Pancreas (tissue), 10 donors: ENCODE data around the gene KRTAP5-11. TPM values are rescaled to one million over a fixed set of nuclear protein-coding genes. Genes with fewer than 3 reads are reported as not detected.
"Not testable (repeated sequence)": the region's sequence is repeated elsewhere in the genome, so short reads cannot be mapped to it uniquely, and the experiment has no call there.

Experiments
- ATAC-seq, 4 donors: fragments of 200-7000 bp; cut with Tn5 transposase; one replicate each; pipeline versions ENCODE4 v1.8.0 to v1.9.1; 2020; ENCODE audit warnings: mild to moderate bottlenecking in 4 of 4, moderate library complexity in 4 of 4
- DNase-seq, 6 donors: peaks; one replicate each; pipeline ENCODE4 v3.0.0-alpha.2; 2020
- FAIRE-seq: peaks from 2 replicates; lab custom pipeline; 2012; peaks lifted over from hg19 to GRCh38; lab: Jason Lieb, UNC
- H3K27ac ChIP-seq, 4 donors: fragments of 200-600 bp; sonication (generic); 1 replicate in 3 of 4; 2 replicates in 1 of 4; pipeline versions ENCODE4 v1.5.0 to v1.8.0; 2020
- H3K27me3 ChIP-seq, 4 donors: fragments of 200-600 bp; one replicate each; pipeline ENCODE4 v1.8.0; 2021
- H3K36me3 ChIP-seq, 3 donors: fragments of 200-600 bp; sonication (generic) in 1 of 3; one replicate each; pipeline versions ENCODE4 v1.5.0 to v1.8.0; 2020 to 2021
- H3K4me1 ChIP-seq, 3 donors: fragments of 200-600 bp; one replicate each; pipeline ENCODE4 v1.8.0; 2021
- H3K4me3 ChIP-seq, 4 donors: fragments of 200-600 bp; sonication (generic) in 2 of 4; one replicate each; pipeline versions ENCODE4 v1.5.0 to v1.8.0; 2020 to 2021
- H3K9me3 ChIP-seq, 4 donors: fragments of 200-600 bp; one replicate each; pipeline ENCODE4 v1.8.0; 2021
- WGBS, 2 donors: extraction: QIAGEN DNeasy Blood & Tissue Kit; methylation state at CpG; one replicate each; pipeline ENCODE4 v1.1.7; 2013; 5-methylcytosine and 5-hydroxymethylcytosine counted together
- intact Hi-C, 3 donors: fragments of 100-400 bp; cut with DNase I; formaldehyde crosslinking; loops; one replicate each; pipeline versions ENCODE4 v1.11.1 to v1.14.2; 2022
- polyA plus RNA-seq, 2 donors: library from polyadenylated mRNA; stranded (reverse); fragments of 200-250 nt; gene quantifications; one replicate each; pipeline ENCODE4 v1.2.3, GENCODE V29; 2013
- total RNA-seq, 6 donors: library from RNA; stranded (reverse); fragmentation: NEBNext Ultra II Directional in 4 of 6; extraction: Animal tissue kit (Norgen Biotek cat#: 25700) in 4 of 6; gene quantifications; one replicate each; pipeline versions ENCODE4 v1.2.1 to v1.2.4, GENCODE V29; 2021 to 2023
- TF ChIP-seq, protein P1 (sequence below), 4 donors: fragments of 200-600 bp; sonication (generic) in 3 of 4; IDR thresholded peaks; one replicate each; pipeline versions ENCODE4 v1.5.0 to v1.8.0; 2021; ENCODE audit warnings: antibody characterized with exemption in 4 of 4
- donor health status: healthy with polysubstance abuse.
- donor health status: DM: no; HTN: no; CAD: no; lungs with moderate emphysema.
- donor health status: DM: no; HTN: no; CAD: no.
- donor health status: control.
- donor health status: control.
- donor health status: Bipolar disorder and iron deficiency.
- donor health status: DM: yes; HTN: yes; CAD: no.
- donor health status: DM: no; HTN: no; CAD: no.
- donor health status: DM: no; HTN: no; CAD: no.
- donor health status: DM: yes; HTN: yes; CAD: no.

The KRTAP5-11 gene, protein sequence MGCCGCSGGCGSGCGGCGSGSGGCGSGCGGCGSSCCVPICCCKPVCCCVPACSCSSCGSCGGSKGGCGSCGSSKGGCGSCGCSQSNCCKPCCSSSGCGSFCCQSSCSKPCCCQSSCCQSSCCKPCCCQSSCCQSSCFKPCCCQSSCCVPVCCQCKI
- total RNA-seq = not detected
- under 1 TPM in 1 of 2 donors, not detected in 1; 0.28 TPM for polyA plus RNA-seq

DNA sequence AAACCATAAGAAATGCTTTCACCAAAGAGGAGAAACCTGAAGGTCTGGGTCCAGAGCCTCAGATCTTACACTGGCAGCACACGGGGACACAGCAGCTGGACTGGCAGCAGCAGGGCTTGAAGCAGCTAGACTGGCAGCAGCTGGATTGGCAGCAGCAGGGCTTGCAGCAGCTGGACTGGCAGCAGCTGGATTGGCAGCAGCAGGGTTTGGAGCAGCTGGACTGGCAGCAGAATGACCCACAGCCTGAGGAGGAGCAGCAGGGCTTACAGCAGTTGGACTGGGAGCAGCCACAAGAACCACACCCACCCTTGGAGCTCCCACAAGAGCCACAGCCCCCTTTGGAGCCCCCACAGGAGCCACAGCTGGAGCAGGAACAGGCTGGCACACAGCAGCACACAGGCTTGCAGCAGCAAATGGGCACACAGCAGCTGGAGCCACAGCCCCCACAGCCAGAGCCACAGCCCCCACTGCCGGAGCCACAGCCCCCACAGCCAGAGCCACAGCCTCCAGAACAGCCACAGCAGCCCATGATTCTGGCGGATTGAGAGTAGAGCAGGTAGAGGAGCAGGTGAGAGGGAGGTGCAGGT, at the start of gene KRTAP5-11:
TSS of gene KRTAP5-11 (minus strand) at position 567 of the 587 bp plus-strand sequence. CDS start at position 529, 38 bp downstream.
- Histone ChIP-seq H3K27me3 (no peaks in the 10 kb centered on the region), H3K9me3 (no peaks in the 10 kb centered on the region), H3K4me1 (no peaks in the 10 kb centered on the region), H3K27ac (no peak within 1 kb of the TSS), H3K4me3 (no peak within 1 kb of the TSS), H3K36me3 (no peaks in the 10 kb centered on the region)
- TF ChIP-seq, protein P1, sequence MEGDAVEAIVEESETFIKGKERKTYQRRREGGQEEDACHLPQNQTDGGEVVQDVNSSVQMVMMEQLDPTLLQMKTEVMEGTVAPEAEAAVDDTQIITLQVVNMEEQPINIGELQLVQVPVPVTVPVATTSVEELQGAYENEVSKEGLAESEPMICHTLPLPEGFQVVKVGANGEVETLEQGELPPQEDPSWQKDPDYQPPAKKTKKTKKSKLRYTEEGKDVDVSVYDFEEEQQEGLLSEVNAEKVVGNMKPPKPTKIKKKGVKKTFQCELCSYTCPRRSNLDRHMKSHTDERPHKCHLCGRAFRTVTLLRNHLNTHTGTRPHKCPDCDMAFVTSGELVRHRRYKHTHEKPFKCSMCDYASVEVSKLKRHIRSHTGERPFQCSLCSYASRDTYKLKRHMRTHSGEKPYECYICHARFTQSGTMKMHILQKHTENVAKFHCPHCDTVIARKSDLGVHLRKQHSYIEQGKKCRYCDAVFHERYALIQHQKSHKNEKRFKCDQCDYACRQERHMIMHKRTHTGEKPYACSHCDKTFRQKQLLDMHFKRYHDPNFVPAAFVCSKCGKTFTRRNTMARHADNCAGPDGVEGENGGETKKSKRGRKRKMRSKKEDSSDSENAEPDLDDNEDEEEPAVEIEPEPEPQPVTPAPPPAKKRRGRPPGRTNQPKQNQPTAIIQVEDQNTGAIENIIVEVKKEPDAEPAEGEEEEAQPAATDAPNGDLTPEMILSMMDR (IDR thresholded peaks at IDR 0.05) = no peak
- no peak for FAIRE-seq
- no peak for ATAC-seq
- 65 to 86% methylated on average over 3 of the region's 3 CpGs for WGBS, 2 donors
- intact Hi-C loops = no loop called here
- DNase-seq = no peak

DNA sequence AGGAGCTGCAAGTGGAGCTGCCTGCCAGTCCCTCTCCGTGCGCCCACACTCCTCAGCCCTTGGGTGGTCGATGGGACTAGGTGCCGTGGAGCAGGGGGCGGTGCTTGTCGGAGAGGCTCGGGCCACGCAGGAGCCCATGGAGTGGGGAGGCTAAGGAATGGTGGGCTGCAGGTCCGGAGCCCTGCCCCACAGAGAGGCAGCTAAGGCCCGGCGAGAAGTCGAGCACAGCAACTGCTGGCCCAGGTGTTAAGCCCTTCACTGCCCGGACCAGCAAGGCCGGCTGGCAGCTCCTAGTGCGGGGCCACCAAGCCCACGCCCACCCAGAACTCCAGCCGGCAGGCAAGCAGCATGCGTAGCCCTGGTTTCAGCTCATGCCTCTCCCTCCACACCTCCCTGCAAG, 48.9 kb upstream of the KRTAP5-11 start:
- H3K4me1 ChIP-seq, H3K27ac ChIP-seq, DNase-seq, ATAC-seq, FAIRE-seq, H3K27me3 ChIP-seq, H3K36me3 ChIP-seq, H3K4me3 ChIP-seq, intact Hi-C loops, H3K9me3 ChIP-seq: not testable (repeated sequence)
- WGBS, 2 donors = 66 to 76% methylated on average over 15 to 18 of the region's 18 CpGs

DNA sequence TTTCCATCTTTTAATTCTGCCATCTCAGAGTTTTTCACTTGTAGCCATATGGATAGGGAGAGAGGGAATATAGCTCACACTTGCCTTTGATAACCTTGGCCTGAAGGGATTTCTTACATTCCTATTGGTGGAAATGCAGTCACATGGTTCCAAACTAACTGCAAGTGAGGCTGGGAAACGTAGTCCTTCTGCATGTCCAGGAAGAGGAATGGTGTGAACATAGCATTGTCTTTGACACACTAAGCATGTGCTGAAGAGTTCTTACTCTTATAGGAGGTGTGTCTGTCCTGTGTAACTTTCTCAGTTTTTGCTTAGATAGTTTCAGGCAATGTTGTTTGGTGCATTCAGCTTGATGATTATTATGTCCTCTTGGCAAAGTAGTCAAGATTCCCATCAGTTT, 47.4 kb upstream of the KRTAP5-11 start:
- H3K4me1 ChIP-seq, H3K27ac ChIP-seq, DNase-seq, H3K9me3 ChIP-seq, FAIRE-seq, H3K4me3 ChIP-seq, ATAC-seq, H3K27me3 ChIP-seq, H3K36me3 ChIP-seq, intact Hi-C loops: not testable (repeated sequence)
- 52 to 75% methylated on average over 1 of the region's 1 CpG for WGBS, 2 donors

DNA sequence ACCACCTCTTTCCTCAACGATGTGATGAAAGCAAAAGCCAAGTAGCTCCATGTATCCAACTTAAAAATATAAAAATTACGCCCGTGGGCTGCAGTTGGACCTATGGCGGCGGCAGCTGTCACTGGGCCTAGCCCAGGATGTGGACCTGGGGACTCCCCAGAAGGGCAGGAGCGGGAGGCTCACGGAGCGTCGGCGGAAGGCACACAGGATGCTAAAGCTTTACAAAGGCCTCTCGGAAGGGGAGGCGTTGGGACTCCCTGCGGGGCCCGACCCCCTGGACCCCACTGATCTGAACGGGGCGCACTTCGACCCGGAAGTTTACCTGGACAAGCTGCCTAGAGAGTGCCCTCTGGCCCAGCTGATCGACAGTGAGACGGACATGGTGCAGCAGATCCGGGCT, 46.3 kb upstream of the KRTAP5-11 start:
- WGBS, 2 donors = 82 to 89% methylated on average over 21 of the region's 21 CpGs
- intact Hi-C loops, H3K4me1 ChIP-seq, H3K27ac ChIP-seq, H3K9me3 ChIP-seq, ATAC-seq, H3K4me3 ChIP-seq, H3K36me3 ChIP-seq, DNase-seq, FAIRE-seq, H3K27me3 ChIP-seq: not testable (repeated sequence)

DNA sequence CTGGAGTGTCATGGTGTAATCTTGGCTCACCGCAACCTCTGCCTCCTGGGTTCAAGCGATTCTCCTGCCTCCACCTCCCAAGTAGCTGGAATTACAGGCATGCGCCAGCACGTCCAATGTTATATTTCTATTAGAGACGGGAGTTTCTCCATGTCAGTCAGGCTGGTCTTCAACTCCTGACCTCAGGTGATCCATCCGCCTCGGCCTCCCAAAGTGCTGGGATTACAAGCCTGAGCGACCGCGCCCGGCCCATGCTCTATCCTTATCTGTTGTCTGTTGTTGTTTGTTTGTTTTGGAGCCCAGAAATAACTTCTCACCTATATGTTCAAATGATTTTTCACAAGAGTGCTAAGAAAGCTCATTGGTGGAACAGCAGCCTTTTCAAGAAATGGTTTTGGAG, 40.6 kb upstream of the KRTAP5-11 start:
- ATAC-seq, H3K27ac ChIP-seq, H3K36me3 ChIP-seq, H3K4me3 ChIP-seq, H3K4me1 ChIP-seq, H3K9me3 ChIP-seq, H3K27me3 ChIP-seq, FAIRE-seq, DNase-seq, intact Hi-C loops: not testable (repeated sequence)
- 84 to 87% methylated on average over 11 of the region's 11 CpGs for WGBS, 2 donors

DNA sequence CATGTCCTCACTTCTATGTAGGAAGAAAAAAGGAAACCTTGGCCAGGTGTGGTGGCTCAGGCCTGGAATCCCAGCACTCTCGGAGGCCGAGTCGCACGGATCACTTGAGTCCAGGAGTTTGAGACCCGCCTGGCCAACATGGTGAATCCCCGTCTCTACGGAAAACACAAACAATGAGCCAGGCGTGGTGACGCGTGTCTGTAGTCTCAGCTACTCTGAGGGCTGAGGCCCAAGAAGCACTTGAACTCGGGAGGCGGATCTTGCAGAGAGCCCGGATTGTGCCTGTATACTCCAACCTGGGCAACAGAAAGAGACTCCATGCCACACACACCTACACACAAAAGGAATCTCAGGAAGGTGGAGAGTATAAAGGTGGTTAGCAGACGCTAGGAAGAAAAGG, 39.9 kb upstream of the KRTAP5-11 start:
- DNase-seq, ATAC-seq, H3K27me3 ChIP-seq, H3K9me3 ChIP-seq, H3K27ac ChIP-seq, FAIRE-seq, intact Hi-C loops, H3K36me3 ChIP-seq, H3K4me1 ChIP-seq, H3K4me3 ChIP-seq: not testable (repeated sequence)
- WGBS, 2 donors = 86 to 93% methylated on average over 14 of the region's 14 CpGs

DNA sequence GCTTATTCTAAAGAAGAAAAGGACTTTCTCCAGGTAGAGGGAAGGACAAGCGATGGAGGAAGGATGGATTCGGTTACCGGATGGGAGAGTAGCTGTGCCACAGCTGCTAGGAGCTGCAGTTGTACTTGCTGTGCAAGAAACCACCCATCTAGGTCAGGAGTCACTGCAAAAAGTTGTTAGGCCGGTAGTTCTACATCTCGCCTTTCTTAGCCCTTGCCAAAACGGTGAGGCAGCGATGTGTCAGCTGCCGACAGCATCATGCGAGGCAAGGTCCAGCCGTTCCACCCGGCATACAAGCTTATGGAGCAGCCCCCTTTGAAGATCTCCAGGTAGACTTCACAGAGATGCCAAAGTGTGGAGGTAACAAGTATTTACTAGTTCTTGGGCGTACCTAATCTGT, 32.3 kb upstream of the KRTAP5-11 start:
- FAIRE-seq, ATAC-seq, H3K9me3 ChIP-seq, H3K36me3 ChIP-seq, H3K27ac ChIP-seq, H3K4me3 ChIP-seq, intact Hi-C loops, H3K4me1 ChIP-seq, H3K27me3 ChIP-seq: not testable (repeated sequence)
- DNase-seq = peak in 1 of 6 donors; percentile 27
- 26 to 46% methylated on average over 11 to 12 of the region's 12 CpGs for WGBS, 2 donors

DNA sequence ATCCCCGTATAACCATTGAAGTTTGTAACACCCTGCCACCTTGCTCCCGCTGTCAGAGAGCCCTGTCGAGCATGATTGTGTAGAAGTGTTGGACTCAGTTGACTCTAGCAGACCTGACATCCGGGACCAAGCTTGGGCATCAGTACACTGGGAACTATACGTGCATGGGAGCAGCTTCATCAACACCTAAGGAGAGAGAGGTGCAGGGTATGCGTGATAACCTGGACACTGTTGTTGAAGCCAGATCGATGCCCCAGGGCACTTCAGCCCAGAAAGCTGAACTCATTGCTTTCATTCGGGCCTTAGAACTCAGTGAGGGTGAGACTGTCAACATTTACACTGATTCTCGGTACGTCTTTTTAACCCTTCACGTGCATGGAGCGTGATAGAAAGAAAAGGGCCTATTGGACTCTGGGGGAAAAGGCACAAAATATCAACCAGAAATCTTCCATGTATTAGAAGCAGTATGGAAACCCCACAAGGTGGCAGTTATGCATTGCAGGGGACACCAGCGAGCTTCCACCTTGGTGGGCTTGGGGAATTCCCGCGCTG, 31.8 kb upstream of the KRTAP5-11 start:
- ATAC-seq, FAIRE-seq, H3K27ac ChIP-seq, intact Hi-C loops, H3K4me1 ChIP-seq, H3K4me3 ChIP-seq, H3K36me3 ChIP-seq, DNase-seq, H3K9me3 ChIP-seq, H3K27me3 ChIP-seq: not testable (repeated sequence)
- 60 to 63% methylated on average over 15 of the region's 15 CpGs for WGBS, 2 donors

DNA sequence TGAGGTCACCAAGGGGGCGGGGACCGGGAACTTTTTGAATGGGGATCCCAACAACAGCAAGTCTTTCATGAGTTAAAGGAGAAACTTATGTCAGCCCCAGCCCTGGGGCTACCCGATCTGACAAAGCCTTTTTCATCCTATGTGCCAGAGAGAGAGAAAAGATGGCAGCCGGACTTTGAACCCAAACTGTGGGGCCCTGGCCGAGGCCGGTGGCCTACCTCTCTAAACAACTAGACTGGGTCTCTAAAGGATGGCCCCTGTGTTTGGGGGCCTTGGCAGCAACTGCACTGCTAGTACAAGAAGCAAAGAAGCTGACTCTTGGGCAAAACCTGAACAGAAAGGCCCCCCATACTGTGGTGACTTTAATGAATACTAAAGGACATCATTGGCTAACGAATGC, 31.3 kb upstream of the KRTAP5-11 start:
- WGBS, 2 donors = 50 to 60% methylated on average over 7 of the region's 7 CpGs
- DNase-seq = not testable (repeated sequence)

DNA sequence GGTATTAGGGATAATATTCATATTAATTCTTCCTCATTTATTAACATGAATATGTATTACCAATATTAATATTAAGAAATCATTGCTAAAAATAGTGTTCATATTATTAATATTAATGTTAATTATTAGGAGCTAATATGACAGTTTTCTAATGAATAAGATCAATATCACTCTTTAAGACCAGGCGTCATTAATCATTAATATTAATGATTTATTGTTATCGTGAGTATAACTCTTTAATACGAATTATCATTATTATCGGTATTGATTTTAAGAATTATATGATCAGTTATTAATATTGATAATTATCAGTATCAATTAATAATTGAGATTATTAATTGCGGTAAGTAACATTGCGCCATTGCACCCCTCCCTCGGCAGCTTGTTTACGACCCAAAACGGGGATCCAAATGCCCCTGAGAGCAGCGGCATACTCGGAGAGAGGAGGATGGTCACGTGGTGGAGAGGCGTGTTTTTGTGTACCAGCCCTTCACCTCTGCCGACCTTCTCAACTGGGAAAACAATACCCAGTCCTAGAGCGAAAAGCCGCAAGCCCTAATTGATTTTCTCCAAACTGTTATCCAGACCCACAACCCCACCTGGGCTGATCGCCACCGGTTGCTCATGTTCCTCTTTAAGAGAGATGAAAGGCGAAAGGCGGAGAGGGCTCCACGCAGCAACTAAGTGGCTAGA, 28.7 kb upstream of the KRTAP5-11 start:
- peak; percentile 67 for FAIRE-seq
- H3K36me3 ChIP-seq, intact Hi-C loops, H3K9me3 ChIP-seq, H3K4me1 ChIP-seq, H3K4me3 ChIP-seq, DNase-seq, H3K27ac ChIP-seq, ATAC-seq, H3K27me3 ChIP-seq: not testable (repeated sequence)
- 40 to 43% methylated on average over 21 of the region's 21 CpGs for WGBS, 2 donors

More for the DNA sequence above, 31.3 kb upstream of the KRTAP5-11 start:
- H3K4me3 ChIP-seq, FAIRE-seq, H3K27ac ChIP-seq, ATAC-seq, H3K9me3 ChIP-seq, H3K36me3 ChIP-seq, H3K27me3 ChIP-seq, intact Hi-C loops, H3K4me1 ChIP-seq: not testable (repeated sequence)

DNA sequence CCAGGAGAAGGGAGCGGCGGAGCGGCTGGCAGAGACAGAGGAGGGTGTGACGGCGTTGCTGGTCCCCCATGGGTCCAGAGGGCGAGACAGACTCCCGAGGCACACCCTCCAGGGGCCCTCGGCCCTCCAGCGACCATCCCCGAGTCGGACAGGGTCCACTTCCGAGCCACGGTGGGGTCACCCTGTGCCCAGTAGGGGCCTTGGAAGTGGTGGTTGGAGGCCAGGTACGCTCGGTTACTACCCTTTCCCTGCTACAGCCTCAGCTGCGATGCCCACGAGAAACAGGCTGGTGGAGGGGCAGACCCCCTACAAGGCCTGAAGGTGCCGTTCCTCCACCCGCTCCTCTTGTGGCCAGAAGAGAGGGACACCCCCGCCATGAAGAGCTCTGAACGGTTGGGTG, 25.6 kb upstream of the KRTAP5-11 start:
- 3 to 13% methylated on average over 14 to 16 of the region's 21 CpGs for WGBS, 2 donors
- FAIRE-seq, DNase-seq, H3K27ac ChIP-seq, intact Hi-C loops, H3K27me3 ChIP-seq, ATAC-seq, H3K4me1 ChIP-seq, H3K9me3 ChIP-seq, H3K36me3 ChIP-seq: not testable (repeated sequence)
- peak overlapping the region in 1 of 4 donors; percentile 10 for H3K4me3 ChIP-seq
